ENCODE results near the gene MRFAP1L1. TPM values are rescaled to one million over a fixed set of nuclear protein-coding genes. Genes with fewer than 3 reads are reported as not detected.

The MRFAP1L1 gene
- total and polyA plus RNA-seq, 10 of the 15 experiments (the other 5 are each of a cell fraction or from before 2014, with no cell fraction given) = 30.6 to 85.1 (median 52.9) TPM

- Histone ChIP-seq H4K20me1 (ENCODE audit: control insufficient read depth, insufficient read depth) (no peaks in the 10 kb centered on the region), H3K36me3 (ENCODE audit: control insufficient read depth in 2 of 2, insufficient read depth in 2 of 2, low read length in 1 of 2) (no peaks in the 10 kb centered on the region), H3K27me3 (replicated peaks in 1 of 2; ENCODE audit: control insufficient read depth in 2 of 2, insufficient read depth in 2 of 2, low read length in 1 of 2) (no peaks in the 10 kb centered on the region), H3K4me3 (no peak overlapping the region), H3K27ac (ENCODE audit: control insufficient read depth, insufficient read depth) (no peak overlapping the region), H3K9me3 (replicated peaks; ENCODE audit: control insufficient read depth, insufficient read depth, low read length) (no peaks in the 10 kb centered on the region; the same call in 2 of the 3 replicates), H3K4me1 (ENCODE audit: control insufficient read depth, insufficient read depth, low read length) (peaks cover 10% of the 10 kb centered on the region), H3K79me2 (ENCODE audit: control insufficient read depth, insufficient read depth, low read length) (no peaks in the 10 kb centered on the region), H3K4me2 (ENCODE audit: control insufficient read depth, insufficient read depth) (peak overlapping the region; percentile 44; the same call in 1 of the 2 replicates), H3K9ac (ENCODE audit: control insufficient read depth, insufficient read depth, low read length) (no peak overlapping the region), H2AFZ (ENCODE audit: control insufficient read depth, low read depth, low read length) (no peak overlapping the region)
- ChIA-PET SMC1A (ENCODE audit: uncharacterized antibody, unreplicated experiment) (interaction anchor here (0.6 kb wide), 1 partner anchor 197 kb away, joined by 3 read pairs; no protein-coding TSS in a partner anchor), POLR2A (no interaction called here), CTCF (interaction anchor here (1.7 to 2.3 kb wide), 2 partner anchors 131 to 144 kb away, joined by 6 to 13 read pairs; no protein-coding TSS in a partner anchor), RAD21 (ENCODE audit: unreplicated experiment) (interaction anchor here (2.8 kb wide), 1 partner anchor 131 kb away, joined by 8 read pairs; no protein-coding TSS in a partner anchor)
- in situ Hi-C loops (cut with MboI) (no loop called here), intact Hi-C loops (cut with micrococcal nuclease; ENCODE audit: unreplicated experiment) (no loop called here)
- FAIRE-seq (no peak), ATAC-seq (peak; percentile 67), DNase-seq (ENCODE audit: low read depth, low spot score) (no peak)
- BruUV-seq (replicated peaks) = no TSS peak
- TF ChIP-seq PBX3 (IDR thresholded peaks at IDR 0.05; ENCODE audit: insufficient replicate concordance, low read depth, low read length) (no peak), TCF7 (IDR thresholded peaks at IDR 0.05; ENCODE audit: borderline replicate concordance) (no peak), MYB (IDR thresholded peaks at IDR 0.05; ENCODE audit: borderline replicate concordance, low read depth, low read length) (no peak), BHLHE40 (IDR thresholded peaks at IDR 0.05; ENCODE audit: borderline replicate concordance in 1 of 2, low read depth in 2 of 2, low read length in 1 of 2) (no peak), HDGF (IDR thresholded peaks at IDR 0.05) (no peak), KAT2A (conservative IDR thresholded peaks at IDR 0.05; ENCODE audit: control insufficient read depth, low read depth, low read length) (no peak), RAD21 (IDR thresholded peaks at IDR 0.05; ENCODE audit: insufficient read depth, low read depth, low read length) (no peak), CHD2 (IDR thresholded peaks at IDR 0.05; ENCODE audit: borderline replicate concordance, low read depth, low read length) (no peak), RELA (IDR thresholded peaks at IDR 0.05; ENCODE audit: borderline replicate concordance, partially characterized antibody) (no peak), JUNB (IDR thresholded peaks at IDR 0.05) (peak; percentile 60), CREM (IDR thresholded peaks at IDR 0.05; ENCODE audit: low read depth) (no peak), TAF1 (IDR thresholded peaks at IDR 0.05; ENCODE audit: borderline replicate concordance, low read depth, low read length) (no peak), IKZF2 (IDR thresholded peaks at IDR 0.05) (peak; percentile 19 to 28; a peak in 1 of 4 replicates), ZNF24 (IDR thresholded peaks at IDR 0.05) (no peak), SMC3 (IDR thresholded peaks at IDR 0.05; ENCODE audit: borderline replicate concordance, low read length) (no peak)
- TF ChIP-seq, protein P1, sequence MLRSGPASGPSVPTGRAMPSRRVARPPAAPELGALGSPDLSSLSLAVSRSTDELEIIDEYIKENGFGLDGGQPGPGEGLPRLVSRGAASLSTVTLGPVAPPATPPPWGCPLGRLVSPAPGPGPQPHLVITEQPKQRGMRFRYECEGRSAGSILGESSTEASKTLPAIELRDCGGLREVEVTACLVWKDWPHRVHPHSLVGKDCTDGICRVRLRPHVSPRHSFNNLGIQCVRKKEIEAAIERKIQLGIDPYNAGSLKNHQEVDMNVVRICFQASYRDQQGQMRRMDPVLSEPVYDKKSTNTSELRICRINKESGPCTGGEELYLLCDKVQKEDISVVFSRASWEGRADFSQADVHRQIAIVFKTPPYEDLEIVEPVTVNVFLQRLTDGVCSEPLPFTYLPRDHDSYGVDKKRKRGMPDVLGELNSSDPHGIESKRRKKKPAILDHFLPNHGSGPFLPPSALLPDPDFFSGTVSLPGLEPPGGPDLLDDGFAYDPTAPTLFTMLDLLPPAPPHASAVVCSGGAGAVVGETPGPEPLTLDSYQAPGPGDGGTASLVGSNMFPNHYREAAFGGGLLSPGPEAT (IDR thresholded peaks at IDR 0.05; ENCODE audit: low read depth) = 0 out of 2 replicates have a peak, but pooled peaks have one; percentile 19
- TF ChIP-seq, protein P2, sequence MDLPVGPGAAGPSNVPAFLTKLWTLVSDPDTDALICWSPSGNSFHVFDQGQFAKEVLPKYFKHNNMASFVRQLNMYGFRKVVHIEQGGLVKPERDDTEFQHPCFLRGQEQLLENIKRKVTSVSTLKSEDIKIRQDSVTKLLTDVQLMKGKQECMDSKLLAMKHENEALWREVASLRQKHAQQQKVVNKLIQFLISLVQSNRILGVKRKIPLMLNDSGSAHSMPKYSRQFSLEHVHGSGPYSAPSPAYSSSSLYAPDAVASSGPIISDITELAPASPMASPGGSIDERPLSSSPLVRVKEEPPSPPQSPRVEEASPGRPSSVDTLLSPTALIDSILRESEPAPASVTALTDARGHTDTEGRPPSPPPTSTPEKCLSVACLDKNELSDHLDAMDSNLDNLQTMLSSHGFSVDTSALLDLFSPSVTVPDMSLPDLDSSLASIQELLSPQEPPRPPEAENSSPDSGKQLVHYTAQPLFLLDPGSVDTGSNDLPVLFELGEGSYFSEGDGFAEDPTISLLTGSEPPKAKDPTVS (IDR thresholded peaks at IDR 0.05; ENCODE audit: low read depth, low read length) = no peak
- TF ChIP-seq, protein P3, sequence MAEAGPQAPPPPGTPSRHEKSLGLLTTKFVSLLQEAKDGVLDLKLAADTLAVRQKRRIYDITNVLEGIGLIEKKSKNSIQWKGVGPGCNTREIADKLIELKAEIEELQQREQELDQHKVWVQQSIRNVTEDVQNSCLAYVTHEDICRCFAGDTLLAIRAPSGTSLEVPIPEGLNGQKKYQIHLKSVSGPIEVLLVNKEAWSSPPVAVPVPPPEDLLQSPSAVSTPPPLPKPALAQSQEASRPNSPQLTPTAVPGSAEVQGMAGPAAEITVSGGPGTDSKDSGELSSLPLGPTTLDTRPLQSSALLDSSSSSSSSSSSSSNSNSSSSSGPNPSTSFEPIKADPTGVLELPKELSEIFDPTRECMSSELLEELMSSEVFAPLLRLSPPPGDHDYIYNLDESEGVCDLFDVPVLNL (IDR thresholded peaks at IDR 0.05; ENCODE audit: low read depth, low read length) = no peak
- TF ChIP-seq, protein P4, sequence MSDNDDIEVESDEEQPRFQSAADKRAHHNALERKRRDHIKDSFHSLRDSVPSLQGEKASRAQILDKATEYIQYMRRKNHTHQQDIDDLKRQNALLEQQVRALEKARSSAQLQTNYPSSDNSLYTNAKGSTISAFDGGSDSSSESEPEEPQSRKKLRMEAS (IDR thresholded peaks at IDR 0.05; ENCODE audit: low read depth, low read length) = no peak
- 0% methylated on average over 2 of the region's 2 CpGs for WGBS (ENCODE audit: insufficient coverage, insufficient replicate concordance, low lambda C conversion rate, missing lambda C conversion rate)
Measured at GRCh38 chr4:6742507-6742906, 32.8 kb upstream of the MRFAP1L1 start.

Data from GM12878 (cell line).